ENCODE results near the gene CBS.
"Not testable (repeated sequence)": the region's sequence is repeated elsewhere in the genome, so short reads cannot be mapped to it uniquely, and the experiment has no call there.

The CBS gene

GRCh38 chr21:43069682-43070081, 6.0 kb downstream of the CBS start:
- DNase-seq (ENCODE audit: low read depth in 2 of 3, low spot score in 1 of 3) = not testable (repeated sequence)

DNA sequence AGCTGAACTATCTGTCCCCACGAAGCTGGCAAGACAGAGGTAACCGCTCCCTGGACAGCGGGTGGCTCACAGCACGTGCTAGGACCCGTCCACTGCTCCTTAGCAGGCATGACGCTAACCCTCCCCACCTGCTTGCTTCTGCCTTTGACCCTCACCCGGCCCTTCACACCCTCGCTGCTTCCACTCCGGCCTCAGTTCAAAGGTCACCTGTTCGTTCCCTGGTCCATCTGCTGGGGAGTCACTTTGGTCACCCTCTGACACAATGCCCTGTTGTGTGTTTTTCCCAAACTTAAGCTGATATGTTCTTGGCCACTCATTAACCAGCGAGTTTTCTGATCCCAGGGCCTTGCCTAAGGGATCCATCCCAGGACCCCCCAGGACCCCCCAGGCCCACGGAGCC, 7.6 kb downstream of the CBS start:
- not testable (repeated sequence) for DNase-seq (ENCODE audit: low read depth in 2 of 3, low spot score in 1 of 3)

DNA sequence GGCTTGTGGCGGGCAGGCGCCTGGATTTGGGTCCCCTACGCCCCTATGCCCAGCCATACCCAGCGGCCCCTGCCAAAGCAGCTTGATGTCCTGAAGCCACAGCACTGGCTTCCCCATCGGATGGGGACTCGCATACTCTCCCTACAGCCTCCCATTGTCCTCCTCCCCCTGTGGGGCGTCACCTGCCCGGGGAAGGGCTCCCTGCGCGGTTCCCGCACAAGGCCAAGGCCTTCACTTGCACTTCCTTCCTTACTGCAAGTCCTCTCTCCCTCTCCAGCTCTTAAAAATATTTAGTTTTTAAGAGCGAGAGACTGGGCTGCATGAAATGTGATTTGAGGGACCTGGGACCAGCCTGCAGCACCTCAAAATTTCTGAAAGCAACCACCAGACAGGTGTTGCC, 8.9 kb downstream of the CBS start:
- not testable (repeated sequence) for DNase-seq (ENCODE audit: low read depth in 2 of 3, low spot score in 1 of 3)

GRCh38 chr21:43065991-43066390, 9.6 kb downstream of the CBS start:
- DNase-seq (ENCODE audit: low read depth in 2 of 3, low spot score in 1 of 3) = not testable (repeated sequence)

- DNase-seq (ENCODE audit: low read depth in 2 of 3, low spot score in 1 of 3) = not testable (repeated sequence)
These were observed 11.2 kb downstream of the CBS start for GRCh38 chr21:43064265-43064917.

- not testable (repeated sequence) for DNase-seq (ENCODE audit: low read depth in 2 of 3, low spot score in 1 of 3)
These were observed 12.5 kb downstream of the CBS start for GRCh38 chr21:43062955-43063664.

GRCh38 chr21:43053112-43053511, 22.5 kb downstream of the CBS start:
- DNase-seq (ENCODE audit: low read depth in 2 of 3, low spot score in 1 of 3) = not testable (repeated sequence)

GRCh38 chr21:43045876-43046821, 29.5 kb downstream of the CBS start:
- DNase-seq (ENCODE audit: low read depth in 2 of 3, low spot score in 1 of 3) = not testable (repeated sequence)

- not testable (repeated sequence) for DNase-seq (ENCODE audit: low read depth in 2 of 3, low spot score in 1 of 3)
These were observed 30.3 kb downstream of the CBS start for GRCh38 chr21:43045165-43045875.

- not testable (repeated sequence) for DNase-seq (ENCODE audit: low read depth in 2 of 3, low spot score in 1 of 3)
These were observed 31.1 kb downstream of the CBS start for GRCh38 chr21:43044547-43044946.

- not testable (repeated sequence) for DNase-seq (ENCODE audit: low read depth in 2 of 3, low spot score in 1 of 3)
These were observed 32.3 kb downstream of the CBS start for GRCh38 chr21:43043291-43043690.

GRCh38 chr21:43042169-43042568, 33.5 kb downstream of the CBS start:
- DNase-seq (ENCODE audit: low read depth in 2 of 3, low spot score in 1 of 3) = not testable (repeated sequence)

DNA sequence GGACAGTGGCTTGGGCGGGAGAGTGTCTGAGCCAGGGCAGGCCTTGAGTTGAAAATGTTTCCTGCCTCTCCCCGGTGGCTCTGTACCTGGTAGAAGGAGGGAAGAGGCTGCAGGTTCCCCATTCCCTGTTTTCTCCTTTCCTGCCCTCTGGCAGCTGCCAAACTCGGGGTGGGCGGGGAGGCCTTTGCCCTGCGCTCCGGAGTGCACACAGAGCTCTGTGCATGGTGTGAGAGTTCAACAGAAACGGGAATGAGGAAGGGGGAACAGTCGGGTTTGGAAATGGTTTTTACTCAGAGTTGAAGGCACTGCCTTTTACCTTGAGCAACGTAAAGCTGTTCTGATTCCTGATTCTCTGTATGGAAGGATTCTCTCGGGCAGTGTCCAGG, 37.0 kb downstream of the CBS start:
- DNase-seq (ENCODE audit: low read depth in 2 of 3, low spot score in 1 of 3) = not testable (repeated sequence)

- DNase-seq (ENCODE audit: low read depth in 2 of 3, low spot score in 1 of 3) = not testable (repeated sequence)
These were observed 37.5 kb downstream of the CBS start for GRCh38 chr21:43037918-43038658.

DNA sequence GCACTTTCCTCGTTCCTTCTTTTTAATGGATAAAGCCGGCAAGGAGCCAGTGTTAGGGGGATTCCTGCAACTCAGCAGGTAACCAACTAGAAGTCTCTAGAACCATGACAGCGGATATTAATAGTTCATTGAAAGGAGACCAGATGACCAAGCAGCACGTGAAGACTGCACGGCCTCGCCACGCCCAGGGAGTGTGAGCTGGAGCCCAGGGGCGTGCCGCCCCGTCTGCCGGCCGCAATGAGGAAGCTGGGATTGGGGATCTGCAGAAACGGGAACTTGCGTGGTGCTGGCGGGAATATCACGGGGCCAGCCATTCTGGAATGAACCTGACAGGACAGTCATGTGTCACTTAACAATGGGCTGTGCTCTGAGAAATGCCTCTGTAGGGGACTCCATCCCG, 38.7 kb downstream of the CBS start:
- DNase-seq (ENCODE audit: low read depth in 2 of 3, low spot score in 1 of 3) = not testable (repeated sequence)

GRCh38 chr21:43034826-43035225, 40.8 kb downstream of the CBS start:
- DNase-seq (ENCODE audit: low read depth in 2 of 3, low spot score in 1 of 3) = no peak

- no peak for DNase-seq (ENCODE audit: low read depth in 2 of 3, low spot score in 1 of 3)
These were observed 41.5 kb downstream of the CBS start for GRCh38 chr21:43034101-43034500.

- DNase-seq (ENCODE audit: low read depth in 2 of 3, low spot score in 1 of 3) = no peak
These were observed 44.5 kb downstream of the CBS start for GRCh38 chr21:43031121-43031619.

- no peak for DNase-seq (ENCODE audit: low read depth in 2 of 3, low spot score in 1 of 3)
These were observed 45.9 kb downstream of the CBS start for GRCh38 chr21:43029785-43030184.
